ENCODE results near the gene ARIH2.

Gene ARIH2

DNA sequence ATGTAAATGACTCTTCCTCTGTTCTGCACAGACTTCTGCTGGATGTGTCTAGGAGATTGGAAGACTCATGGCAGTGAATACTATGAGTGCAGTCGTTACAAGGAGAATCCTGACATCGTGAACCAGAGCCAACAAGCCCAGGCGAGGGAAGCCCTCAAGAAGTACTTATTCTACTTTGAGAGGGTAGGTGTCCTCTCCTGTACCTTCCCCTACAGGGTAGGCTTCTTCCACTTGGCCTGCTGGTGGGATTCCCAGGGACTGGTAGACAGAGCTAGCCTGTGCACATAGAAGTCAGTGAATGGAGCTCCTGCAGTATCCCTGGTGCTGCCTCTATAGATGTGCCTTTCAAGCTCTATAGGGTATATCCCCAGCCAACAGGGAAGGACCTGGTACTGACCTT is 60.8 kb downstream of the ARIH2 start:
- no peak for DNase-seq

DNA sequence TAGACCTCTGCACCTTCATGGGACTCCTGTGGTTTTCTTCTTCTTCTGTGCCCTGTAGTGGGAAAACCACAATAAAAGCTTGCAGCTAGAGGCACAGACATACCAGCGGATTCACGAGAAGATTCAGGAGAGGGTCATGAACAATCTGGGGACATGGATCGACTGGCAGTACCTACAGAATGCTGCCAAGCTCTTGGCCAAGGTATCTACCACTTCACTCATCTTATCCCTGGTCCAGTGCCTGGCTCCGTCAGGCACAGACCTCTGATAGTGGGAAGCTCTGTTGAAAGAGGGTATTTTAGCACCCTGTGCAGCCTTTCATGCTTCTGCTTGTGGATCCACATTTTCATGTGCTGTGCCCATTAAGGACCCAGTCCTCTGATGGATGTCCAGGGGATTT is 61.7 kb downstream of the ARIH2 start:
- DNase-seq, result no peak

DNA sequence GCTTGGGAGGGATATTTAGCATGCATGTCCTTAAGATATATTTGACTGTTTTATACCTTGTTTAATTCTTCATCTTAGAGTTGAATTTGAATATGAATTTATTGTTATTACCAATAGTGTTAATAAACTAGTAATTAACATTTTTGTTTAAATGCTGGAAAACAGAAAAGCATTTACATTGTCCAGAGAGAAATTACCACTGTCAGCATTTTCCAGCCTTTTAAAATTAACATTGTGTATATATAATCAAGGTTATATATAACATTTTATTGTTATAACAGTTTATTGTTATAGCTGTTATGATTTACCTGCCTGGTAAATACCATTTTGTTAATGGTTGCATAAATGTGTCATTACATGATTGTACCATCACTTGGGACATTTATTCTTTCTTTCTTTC is 63.4 kb downstream of the ARIH2 start:
- DNase-seq, result no peak

DNA sequence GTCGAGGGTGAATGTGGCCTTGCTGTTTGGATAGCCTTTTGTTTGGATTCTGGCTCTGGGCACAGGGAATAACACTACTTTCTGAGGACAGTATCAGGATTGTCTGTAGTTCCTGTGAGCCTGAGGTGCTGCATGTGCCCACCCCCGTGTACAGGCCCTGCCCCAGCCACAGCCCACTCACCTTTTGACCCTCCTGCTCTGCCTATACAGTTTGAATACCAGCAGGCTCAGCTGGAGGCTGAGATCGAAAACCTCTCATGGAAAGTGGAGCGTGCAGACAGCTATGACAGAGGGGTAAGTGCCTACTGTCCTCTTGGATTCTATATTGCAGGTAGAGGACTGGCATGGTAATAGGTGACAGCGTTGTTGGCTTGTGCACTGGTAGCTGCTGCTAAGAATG is 64.0 kb downstream of the ARIH2 start:
- no peak for DNase-seq

DNA sequence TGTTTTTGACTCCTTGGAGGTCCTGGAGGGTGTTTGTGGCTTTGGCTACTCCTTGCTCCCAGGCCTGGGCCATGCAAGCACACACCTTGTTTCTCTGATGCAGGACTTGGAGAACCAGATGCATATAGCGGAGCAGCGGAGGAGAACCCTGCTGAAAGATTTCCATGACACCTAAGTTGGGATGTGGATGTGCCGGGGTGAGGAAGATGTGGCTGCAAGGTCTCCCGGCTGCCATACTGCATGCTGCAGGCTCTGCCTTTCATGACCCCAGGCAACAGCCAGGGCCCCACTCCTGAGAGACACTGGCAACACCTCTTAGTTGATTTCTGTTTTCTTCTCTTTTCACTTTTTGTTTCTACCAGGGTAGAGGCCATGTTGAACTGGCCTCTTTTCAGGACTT is 64.5 kb downstream of the ARIH2 start:
- DNase-seq, result no peak

DNA sequence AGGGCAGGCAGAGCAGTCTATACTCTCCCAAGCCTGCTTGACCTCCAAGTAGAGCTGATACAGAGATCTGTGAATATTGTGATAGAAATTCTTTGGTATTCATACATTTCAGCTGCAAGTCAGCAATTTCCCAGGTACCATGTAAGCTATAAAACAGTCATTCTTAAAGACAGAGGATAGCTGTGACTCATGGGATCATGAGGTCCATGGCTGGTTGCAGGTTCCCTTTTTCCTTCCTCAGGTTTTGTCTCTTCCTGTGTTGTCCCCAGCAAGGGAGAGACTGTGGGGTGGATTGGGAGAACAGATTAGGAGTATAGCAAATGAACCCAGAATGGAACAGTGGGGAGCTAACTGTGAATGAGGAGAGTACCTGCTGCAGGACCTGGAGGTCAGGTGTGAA is 66.0 kb downstream of the ARIH2 start:
- DNase-seq, result no peak

DNA sequence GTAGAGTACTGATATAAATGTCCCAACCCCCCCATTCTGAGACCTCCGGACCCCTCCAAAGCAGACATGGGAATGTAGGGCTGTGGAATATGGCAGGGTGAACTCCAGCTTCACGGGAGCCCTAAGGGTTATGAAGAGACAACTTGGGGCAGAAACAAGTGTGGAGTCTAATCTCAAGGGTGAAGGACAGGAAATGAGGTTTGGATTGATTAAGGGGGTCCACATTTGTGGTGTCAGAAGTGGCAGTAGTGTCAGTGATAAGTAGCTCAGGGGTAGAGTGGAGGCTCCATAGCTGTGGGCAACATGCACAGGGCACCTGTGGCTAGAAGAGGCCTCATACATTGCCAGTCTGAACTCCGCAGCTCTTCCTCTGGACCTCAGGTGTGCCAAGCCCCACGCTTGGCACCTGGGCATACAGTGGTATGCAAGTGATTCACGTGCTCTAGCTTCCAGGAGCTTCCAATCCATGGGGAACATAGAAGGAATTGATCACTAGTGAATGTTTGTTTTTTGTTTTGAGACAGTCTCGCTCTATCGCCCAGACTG is 67.3 kb downstream of the ARIH2 start:
- DNase-seq, result no peak

DNA sequence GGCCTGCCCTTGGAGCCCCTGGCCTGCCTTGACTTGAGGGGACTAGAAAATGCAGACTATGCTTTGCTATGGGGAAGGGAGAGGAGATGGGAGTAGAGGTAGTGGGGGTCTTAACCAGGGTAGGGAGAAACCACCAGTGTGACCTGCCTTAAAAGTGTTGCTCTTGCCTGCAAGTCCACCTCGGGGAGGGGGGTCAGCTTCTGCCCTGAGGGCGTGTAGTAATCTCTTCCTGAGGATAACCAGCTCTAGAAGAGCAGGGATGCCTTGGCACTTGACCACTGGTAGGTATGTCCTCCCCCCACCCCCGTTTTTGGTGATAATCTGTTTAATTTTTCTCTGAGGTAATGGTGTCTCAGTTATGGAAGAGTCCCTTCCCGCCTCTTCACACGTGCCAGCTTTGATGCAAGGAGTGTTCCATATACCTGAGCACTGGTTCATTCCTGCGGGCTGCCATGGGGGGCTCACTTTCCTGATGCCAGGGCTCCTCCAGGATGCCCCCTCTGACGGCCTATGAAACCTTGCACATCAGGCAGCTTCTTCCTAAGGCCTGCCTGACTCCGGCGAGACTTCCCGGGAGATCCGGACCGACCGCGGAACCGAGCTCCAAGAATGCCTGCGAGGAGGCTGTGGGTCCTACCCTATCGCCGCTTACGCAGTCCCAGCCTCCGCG is 70.6 kb downstream of the ARIH2 start:
- no peak for DNase-seq

DNA sequence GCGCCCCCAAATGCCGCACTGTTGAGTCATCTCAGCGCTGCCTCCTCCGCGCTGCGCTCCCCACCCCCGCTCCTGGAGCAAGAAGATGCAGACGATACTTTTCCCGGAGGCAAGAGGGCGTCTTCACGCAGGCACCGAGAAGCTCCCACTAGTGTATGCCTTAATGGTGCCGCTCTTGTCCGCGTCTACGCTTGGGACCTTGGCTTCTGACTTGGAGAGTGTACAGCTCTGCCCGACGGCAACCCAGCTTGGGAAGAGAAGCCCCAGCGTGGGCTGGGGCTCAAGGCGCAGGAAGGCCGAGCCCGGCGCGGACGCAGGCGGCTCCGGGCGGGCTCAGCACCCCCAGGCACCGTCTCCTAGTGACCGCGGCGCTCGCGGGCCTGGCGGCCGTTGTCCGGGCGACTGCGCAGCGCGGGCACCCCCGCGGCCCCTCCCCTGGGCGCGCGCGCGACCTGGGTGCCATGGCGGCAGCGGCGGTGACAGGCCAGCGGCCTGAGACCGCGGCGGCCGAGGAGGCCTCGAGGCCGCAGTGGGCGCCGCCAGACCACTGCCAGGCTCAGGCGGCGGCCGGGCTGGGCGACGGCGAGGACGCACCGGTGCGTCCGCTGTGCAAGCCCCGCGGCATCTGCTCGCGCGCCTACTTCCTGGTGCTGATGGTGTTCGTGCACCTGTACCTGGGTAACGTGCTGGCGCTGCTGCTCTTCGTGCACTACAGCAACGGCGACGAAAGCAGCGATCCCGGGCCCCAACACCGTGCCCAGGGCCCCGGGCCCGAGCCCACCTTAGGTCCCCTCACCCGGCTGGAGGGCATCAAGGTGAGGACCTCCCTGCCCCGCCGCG is 71.4 kb downstream of the ARIH2 start, which contains the start of gene P4HTM:
Gene P4HTM (plus strand): TSS at position 446 of the 840 bp plus-strand sequence. CDS start 16 bp downstream, at position 462.
- DNase-seq, result peak; percentile 71

DNA sequence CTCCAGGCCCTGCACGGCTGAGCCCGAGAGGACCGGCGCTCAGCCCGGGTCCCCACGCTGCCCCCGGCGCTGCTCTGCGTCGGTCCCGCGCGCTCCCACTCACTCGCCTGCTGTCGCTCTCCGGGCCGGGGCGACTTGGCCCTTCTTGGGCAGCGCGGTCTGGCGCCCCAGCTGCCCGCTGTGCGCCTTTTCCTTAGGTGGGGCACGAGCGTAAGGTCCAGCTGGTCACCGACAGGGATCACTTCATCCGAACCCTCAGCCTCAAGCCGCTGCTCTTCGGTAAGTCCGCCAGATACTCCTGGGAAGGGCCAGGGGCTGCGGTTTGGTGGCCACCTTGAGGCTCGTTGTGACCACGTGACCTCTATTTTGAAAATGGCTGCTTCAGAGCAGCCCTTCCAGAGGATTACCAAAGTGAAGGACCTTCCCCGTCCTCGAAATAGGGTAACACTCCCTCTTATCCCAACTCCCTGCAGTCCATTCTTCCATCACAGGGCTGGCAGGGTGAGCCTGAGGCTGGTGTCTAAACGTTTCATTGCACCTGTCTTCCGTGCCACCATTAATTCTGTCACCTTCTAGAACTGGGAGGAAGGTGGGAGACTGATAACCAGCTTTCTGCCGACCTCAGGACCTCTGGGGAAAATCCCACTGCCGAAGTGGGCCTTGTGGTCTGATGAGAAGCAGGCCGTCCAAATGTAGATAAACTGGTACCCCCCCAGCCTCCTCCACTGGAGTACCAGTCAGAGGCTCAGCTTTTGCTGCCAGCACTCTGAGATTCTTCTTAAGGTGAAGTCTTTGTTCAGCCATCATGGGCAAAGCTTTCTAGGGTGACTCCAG is 72.2 kb downstream of the ARIH2 start:
- peak; percentile 40 for DNase-seq

DNA sequence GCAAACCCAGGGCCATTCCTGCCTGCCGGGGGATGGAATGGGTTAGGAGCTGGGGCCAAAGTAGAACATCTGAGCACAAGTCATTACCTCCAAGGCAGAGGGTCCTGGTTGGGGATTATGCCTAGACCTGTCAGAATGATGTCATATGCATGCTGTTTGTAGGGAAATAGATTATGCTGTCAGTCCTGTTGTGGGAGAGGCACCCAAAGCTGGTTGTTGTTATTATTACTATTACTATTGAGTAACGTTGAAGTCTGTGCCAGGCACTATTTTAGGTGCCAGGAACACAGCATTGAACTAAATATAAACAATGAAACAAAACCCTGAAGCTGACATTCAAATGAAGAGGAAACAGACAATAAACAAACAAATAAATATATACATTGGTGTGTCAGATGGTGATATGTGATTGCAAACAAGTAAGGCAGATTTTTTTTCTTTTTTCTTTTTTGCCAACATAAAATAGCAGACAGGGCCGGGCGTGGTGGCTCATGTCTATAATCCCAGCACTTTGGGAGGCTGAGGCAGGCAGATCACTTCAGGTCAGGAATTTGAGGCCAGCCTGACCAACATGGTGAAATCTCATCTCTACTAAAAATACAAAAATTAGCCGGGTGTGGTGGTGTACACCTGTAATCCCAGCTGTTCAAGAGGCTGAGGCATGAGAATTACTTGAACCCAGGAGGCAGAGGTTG is 73.4 kb downstream of the ARIH2 start:
- DNase-seq, result no peak

DNA sequence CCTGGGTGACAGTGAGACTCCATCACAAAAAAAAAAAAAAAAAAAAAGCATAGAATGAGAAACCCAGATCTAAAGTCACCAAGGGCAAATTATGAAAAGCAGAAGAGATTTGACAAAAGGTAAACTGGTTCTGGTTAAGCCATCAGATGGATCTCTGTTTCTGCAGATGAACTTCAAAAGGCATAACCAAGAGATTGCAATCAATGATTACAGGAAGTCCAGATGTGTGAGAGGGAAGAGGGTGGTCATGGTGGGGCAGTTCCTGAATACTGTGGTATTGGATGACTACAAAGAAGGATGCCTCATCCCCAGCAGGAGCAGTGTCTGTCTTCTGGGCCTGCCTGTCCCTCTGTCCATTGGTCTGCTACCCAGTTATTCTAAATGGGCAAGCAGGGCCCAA is 75.2 kb downstream of the ARIH2 start:
- DNase-seq, result no peak

DNA sequence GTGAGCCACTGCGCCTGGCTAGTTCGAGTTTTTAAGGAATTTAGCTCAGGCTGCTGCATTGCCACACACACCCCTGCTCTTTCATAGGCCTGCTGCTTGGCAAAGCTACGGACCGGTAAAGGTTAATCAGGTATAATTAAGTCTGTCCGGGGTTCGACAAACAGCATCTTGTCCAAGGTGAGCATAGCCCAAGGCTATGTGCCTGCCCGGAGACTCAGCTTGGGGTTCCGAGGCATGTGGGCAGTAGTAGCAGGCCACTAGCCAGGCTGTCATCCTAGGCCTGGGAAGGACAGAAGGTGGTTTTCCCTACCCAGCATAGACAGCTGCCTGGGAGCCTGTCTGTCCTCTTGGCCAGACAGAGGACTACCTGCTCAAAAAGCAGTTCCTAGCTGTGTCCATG is 78.0 kb downstream of the ARIH2 start:
- no peak for DNase-seq

DNA sequence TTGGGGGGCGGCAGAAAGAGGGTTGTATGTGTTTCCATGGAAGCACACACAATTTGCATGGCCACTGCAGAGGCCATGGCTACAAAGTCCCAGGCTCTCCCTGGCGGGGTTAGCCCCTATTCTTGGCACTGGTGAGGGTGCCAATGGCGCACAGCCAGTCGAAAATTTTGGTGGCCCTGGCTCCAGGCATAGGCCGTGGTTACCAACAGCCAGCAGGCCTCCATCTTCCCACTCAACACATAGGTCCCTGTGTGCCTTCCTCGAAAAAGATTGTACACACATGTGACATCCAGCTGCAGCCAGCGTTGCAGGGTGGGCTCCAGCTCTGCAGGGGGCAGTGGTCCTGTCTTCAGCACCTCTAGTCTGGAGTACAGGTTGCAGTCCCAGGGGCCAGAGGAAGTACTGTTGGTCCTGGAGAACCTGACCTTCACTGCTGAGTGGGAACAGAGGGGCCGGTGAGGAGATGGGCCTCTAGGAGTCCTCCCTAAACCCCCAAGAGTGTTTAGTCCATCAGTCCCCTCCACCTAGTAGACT is 78.5 kb downstream of the ARIH2 start:
- no peak for DNase-seq

DNA sequence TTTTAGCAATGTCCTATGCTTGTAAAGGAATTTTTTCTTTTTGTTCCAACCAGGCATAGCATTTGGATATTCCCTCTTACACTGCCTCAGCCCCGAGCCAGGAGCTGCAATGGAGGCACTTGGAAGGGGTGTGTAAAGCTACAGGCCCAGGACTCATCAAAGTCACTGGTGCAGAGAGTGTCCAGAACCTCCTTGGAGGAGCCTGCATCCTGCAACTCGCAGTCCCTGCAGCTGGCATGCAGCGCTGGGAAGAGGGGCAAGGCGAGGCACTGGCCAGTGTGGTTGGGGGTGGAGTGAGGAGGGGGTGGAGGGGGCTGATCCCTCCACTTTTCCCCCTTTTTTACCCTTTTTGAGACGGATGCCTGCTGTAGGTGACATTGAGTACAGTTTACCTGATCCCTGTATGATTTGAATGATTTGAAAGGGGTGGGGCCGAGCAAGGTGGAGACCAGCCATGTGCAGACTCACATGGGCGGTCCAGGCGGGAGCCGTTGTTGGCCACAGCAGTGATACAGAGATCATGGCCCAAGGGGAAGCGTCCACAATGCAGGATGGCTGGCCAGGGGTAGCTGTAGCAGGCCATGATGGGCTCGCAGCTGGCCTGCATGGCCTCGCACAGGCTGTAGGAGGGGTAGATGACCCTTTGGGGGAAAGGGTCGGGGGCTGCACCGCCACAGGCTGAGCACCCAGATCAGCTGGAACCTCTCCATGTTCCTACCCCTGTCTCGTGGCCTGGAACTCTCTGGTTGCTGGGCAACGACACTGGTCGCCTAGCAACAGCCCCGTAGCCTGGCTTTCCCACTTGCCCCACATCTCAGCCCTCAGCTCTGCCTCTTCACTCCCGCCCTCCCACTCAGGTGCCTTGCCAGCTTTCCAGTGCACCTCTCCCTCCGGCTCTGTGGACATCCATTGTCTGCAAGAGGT is 79.3 kb downstream of the ARIH2 start:
- DNase-seq, result peak; percentile 13

DNA sequence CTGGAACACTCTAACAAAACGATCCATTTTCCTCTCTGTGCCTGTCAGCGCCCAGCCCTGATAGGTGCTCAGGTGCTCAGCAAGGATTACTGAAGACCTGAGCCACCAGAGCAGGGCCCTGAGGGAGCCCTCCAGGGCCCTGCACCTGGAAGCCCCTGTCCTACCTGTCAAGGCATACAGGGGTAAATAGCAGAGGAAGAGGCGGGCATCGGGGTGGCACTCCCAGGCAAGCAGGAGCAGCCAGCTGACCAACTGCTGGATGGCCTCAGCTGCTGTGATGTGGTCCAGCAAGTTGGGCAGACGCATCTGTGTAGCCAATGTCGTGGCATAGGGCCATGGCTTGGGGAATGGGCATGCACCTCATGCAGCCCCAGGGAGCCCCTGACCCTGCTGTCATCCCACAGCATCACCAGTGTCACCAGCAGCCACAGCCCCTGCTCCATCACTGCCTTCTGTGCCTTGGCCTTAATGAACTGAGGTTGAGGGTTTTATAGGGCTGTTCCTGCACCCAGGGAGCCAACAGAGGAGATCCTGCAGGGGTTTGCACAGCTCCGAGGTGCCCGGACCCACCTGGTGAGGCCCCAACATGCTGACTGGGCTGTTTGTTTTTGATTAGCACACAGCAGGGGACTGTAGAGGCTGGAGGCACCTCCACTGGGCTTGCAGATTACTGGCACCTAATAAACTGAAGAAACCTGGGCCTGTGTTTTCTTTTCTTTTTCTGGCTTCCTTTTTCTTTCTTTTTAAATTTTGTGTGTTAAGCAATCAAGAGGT is 80.6 kb downstream of the ARIH2 start:
- no peak for DNase-seq

DNA sequence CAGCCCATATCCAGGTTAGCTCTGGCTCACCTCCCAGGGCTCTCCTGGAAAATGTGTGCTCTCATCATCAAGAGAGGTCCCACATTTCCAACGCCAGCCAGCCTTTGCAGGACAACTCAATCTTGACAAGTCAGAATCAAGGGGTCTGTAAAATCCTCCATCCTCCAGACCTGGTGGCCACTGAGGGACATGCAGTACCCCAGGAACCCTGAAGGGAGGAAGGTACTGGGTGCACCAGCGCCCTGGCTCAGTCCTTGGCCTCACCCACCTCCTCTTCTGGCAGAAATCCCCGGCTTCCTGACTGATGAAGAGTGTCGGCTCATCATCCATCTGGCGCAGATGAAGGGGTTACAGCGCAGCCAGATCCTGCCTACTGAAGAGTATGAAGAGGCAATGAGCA is 82.5 kb downstream of the ARIH2 start:
- DNase-seq, result no peak

DNA sequence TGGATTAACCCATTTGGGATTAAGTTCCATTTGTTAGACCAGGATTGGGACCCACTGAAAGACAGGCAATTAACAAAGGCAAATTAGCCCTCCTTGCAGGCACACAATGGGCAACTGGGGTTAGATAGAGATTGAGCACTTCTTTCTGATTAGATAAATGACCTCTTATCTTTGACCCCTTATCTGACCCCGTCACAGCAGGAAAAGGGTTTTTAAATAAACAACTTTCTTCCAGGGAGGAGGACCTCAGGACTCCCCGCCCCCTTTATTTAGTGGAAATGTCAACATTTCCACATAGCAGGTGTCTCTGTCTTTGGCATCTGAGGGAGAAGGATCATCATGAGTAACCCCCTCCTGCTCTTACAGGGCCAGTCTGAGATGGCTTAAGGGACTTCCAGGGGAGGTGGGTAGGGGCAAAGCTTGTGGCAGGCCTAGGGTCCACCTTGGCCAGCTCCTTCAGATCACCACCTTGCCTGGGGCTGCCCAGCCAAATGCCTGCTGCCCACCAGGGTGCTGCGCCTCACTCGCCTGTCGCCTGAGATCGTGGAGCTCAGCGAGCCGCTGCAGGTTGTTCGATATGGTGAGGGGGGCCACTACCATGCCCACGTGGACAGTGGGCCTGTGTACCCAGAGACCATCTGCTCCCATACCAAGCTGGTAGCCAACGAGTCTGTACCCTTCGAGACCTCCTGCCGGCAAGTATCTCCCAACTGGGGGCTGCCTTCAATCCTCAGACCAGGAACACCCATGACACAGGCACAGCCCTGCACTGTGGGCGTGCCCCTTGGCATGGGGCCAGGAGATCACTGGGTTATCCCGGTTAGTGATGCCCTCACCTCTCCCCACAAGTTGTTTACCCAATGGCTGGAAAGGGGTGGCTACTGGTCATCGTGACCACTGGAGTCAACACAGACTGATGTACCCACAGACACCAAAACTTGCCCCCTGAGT is 86.0 kb downstream of the ARIH2 start:
- peak; percentile 21 for DNase-seq

DNA sequence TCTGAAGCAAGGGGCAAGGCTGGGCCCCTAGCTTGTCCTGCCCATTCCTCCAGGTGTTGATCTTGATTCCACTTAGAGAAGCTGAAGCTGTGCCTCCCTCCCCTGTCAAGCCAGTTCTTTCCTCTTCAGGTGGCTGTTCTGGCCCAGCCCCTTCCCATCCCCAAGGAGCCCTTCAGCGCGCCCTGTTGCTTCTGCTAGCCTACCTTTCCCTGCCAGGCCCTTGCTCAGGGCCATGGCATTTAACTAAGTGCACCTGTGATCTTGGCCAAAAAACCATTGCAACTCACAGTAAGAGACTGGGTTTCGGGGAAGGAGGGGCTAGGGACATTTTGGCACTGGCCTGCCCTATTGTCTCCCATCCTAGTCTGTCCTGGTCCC is 86.7 kb downstream of the ARIH2 start:
- no peak for DNase-seq
